Fibroblast of lung (primary cell): ENCODE data around the gene HKDC1.

Experiments used
- CTCF ChIP-seq, 2 donors: IDR thresholded peaks in 1 of 2; conservative IDR thresholded peaks in 1 of 2; 1 replicate in 1 of 2; 2 replicates in 1 of 2; pipeline ENCODE4 v1.5.1; 2011 to 2012; ENCODE audit warnings: low read length in 2 of 2, control low read depth in 1 of 2, inconsistent platforms in 1 of 2, low read depth in 1 of 2, mild to moderate bottlenecking in 1 of 2
- EZH2 ChIP-seq: IDR thresholded peaks from 2 replicates; pipeline ENCODE4 v1.5.1; 2012; ENCODE audit warnings: low read length, control low read depth, mild to moderate bottlenecking; ENCODE audit errors: missing control alignments

GRCh38 chr10:69217119-69217754, 2.9 kb upstream of the HKDC1 start:
- TF ChIP-seq CTCF (conservative IDR thresholded peaks at IDR 0.05 in 1 of 2, IDR thresholded peaks at IDR 0.05 in 1 of 2; ENCODE audit: low read depth in 1 of 2, low read length in 2 of 2): no peak
- TF ChIP-seq EZH2: no peak
